ENCODE data around the gene TMCC1.
"Not testable (repeated sequence)": the region's sequence is repeated elsewhere in the genome, so short reads cannot be mapped to it uniquely, and the experiment has no call there.

Gene TMCC1

GRCh38 chr3:129892486-129892856 lies 1.0 kb downstream of the TMCC1 start:
- TF ChIP-seq CTCF (IDR thresholded peaks at IDR 0.05) (no peak), ZFX (IDR thresholded peaks at IDR 0.05; ENCODE audit: borderline replicate concordance) (no peak)
- H3K27ac ChIP-seq, result peak overlapping the region; percentile 70

DNA sequence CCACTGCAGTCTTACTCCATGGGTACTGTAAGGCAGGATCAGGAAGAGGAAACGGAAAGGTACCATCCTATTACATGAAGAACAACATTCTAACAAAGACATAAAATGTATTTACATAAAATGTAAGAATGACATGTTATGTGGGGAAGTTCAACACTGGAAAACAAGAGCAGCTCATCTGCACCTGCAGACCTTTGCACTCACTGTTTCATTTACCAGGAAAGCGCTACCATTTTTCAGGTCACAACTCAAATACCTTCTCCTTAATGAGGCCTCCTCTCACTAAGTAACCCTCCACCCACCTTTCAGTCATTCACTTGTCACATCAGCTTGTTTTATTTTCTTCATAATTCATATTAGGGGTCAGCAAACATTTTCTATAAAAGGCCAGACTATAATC lies 2.6 kb downstream of the TMCC1 start:
- TF ChIP-seq CTCF (IDR thresholded peaks at IDR 0.05) (no peak), ZFX (IDR thresholded peaks at IDR 0.05; ENCODE audit: borderline replicate concordance) (no peak)
- no peak overlapping the region for H3K27ac ChIP-seq

- no peak overlapping the region for H3K27ac ChIP-seq
- TF ChIP-seq CTCF (IDR thresholded peaks at IDR 0.05) (no peak), ZFX (IDR thresholded peaks at IDR 0.05; ENCODE audit: borderline replicate concordance) (no peak)
Observed at GRCh38 chr3:129890125-129890524, 3.4 kb downstream of the TMCC1 start.

- H3K27ac ChIP-seq, result no peak overlapping the region
- TF ChIP-seq CTCF (IDR thresholded peaks at IDR 0.05) (no peak), ZFX (IDR thresholded peaks at IDR 0.05; ENCODE audit: borderline replicate concordance) (no peak)
Observed at GRCh38 chr3:129888771-129889170, 4.7 kb downstream of the TMCC1 start.

- no peak overlapping the region for H3K27ac ChIP-seq
- no peak for TF ChIP-seq ZFX (IDR thresholded peaks at IDR 0.05; ENCODE audit: borderline replicate concordance)
- TF ChIP-seq CTCF (IDR thresholded peaks at IDR 0.05), result no peak
Observed at GRCh38 chr3:129881261-129881660, 12.2 kb downstream of the TMCC1 start.

GRCh38 chr3:129878355-129878754 lies 15.2 kb downstream of the TMCC1 start:
- H3K27ac ChIP-seq, result no peak overlapping the region
- TF ChIP-seq CTCF (IDR thresholded peaks at IDR 0.05) (no peak), ZFX (IDR thresholded peaks at IDR 0.05; ENCODE audit: borderline replicate concordance) (no peak)

DNA sequence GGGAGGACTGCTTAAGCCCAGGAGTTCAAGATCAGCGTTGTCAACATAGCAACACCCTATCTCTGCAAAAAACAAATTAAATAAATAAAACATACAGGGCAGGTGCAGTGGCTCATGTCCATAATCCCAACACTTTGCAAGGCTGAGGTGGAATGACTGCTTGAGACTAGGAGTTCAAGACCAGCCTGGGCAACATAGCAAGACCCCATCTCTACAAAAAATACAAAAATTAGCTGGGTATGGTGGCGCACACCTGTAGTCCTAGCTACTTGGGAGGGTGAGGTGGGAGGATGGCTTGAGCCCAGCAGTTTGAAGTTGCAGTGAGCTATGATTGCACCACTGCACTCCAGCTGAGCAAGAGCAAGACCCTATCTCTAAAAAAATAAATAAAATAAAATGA lies 19.0 kb downstream of the TMCC1 start:
- H3K27ac ChIP-seq, result not testable (repeated sequence)

DNA sequence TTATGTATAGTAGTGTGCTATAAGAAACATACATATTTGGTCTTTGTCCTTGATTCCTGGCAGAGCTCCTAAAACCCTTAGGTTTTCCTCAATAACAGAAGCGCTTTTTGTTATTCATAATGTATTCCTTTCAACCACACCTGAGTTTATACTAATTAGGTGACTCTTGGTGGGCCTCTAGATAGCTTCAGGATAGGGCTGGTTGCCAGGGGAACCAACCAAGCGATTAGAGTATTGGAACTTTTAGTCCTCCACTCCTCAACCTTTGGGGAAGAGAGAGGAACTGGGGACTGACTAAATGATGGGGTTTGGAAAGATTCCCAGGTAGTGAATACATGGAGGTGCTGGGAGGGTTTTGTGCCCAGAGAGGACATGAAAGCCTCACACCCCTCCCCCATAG lies 24.6 kb downstream of the TMCC1 start:
- H3K27ac ChIP-seq, result no peak overlapping the region

More for the DNA sequence above, 24.6 kb downstream of the TMCC1 start:
- TF ChIP-seq CTCF (IDR thresholded peaks at IDR 0.05) (no peak), ZFX (IDR thresholded peaks at IDR 0.05; ENCODE audit: borderline replicate concordance) (no peak)

Measured in 22Rv1 (cell line).